Keratinocyte (primary cell): Measurements from ENCODE around the gene SNX6.

Source experiments
- EZH2 ChIP-seq: IDR thresholded peaks from one replicate; pipeline ENCODE4 v1.6.1; 2012; ENCODE audit warnings: inconsistent platforms, mild to moderate bottlenecking, low read length, moderate library complexity
- TF ChIP-seq, protein P1 (sequence below), 3 experiments: IDR thresholded peaks in 1 of 3; conservative IDR thresholded peaks in 1 of 3; optimal IDR thresholded peaks in 1 of 3; 2 replicates in 2 of 3; 3 replicates in 1 of 3; pipeline versions ENCODE3 to v1.5.1; 2011; ENCODE audit warnings: low read length in 3 of 3, mild to moderate bottlenecking in 3 of 3, moderate library complexity in 2 of 3, control low read depth in 1 of 3, inconsistent platforms in 1 of 3; ENCODE audit not compliant: insufficient read depth in 2 of 3; ENCODE audit errors: extremely low read depth in 1 of 3

DNA sequence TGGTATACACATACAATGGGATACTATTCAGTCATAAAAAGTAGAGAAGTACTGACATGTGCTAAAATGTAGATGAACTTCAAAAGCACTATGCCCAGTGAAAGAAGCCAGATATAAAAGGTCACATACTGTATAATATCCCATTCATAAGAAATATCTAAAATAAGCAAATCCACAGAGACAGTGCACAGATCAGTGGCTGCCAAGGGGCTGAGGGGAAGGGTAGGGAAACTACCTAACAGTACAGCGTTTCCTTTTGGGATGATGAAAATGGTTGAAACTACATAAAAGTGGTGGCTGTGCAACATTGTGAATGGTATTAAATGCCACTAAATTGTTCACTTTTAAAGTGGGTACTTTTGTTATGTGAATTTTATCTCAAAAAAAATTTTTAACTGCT, 102.4 kb downstream of the SNX6 start:
- TF ChIP-seq, protein P1, sequence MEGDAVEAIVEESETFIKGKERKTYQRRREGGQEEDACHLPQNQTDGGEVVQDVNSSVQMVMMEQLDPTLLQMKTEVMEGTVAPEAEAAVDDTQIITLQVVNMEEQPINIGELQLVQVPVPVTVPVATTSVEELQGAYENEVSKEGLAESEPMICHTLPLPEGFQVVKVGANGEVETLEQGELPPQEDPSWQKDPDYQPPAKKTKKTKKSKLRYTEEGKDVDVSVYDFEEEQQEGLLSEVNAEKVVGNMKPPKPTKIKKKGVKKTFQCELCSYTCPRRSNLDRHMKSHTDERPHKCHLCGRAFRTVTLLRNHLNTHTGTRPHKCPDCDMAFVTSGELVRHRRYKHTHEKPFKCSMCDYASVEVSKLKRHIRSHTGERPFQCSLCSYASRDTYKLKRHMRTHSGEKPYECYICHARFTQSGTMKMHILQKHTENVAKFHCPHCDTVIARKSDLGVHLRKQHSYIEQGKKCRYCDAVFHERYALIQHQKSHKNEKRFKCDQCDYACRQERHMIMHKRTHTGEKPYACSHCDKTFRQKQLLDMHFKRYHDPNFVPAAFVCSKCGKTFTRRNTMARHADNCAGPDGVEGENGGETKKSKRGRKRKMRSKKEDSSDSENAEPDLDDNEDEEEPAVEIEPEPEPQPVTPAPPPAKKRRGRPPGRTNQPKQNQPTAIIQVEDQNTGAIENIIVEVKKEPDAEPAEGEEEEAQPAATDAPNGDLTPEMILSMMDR (optimal IDR thresholded peaks at IDR 0.05 in 1 of 3, IDR thresholded peaks at IDR 0.05 in 1 of 3, conservative IDR thresholded peaks at IDR 0.05 in 1 of 3; ENCODE audit: extremely low read depth in 1 of 3, insufficient read depth in 2 of 3, low read length in 3 of 3): no peak
- TF ChIP-seq EZH2: no peak
